OCI-LY1 (cell line): Measurements from ENCODE around the gene KIRREL3.

Source experiments
- CTCF ChIP-seq: fragments of 200-600 bp; sonication (generic), shearing (Covaris generic); IDR thresholded peaks from 2 replicates; pipeline ENCODE4 v1.5.1; 2017; ENCODE audit warnings: mild to moderate bottlenecking, antibody characterized with exemption, low read length, moderate library complexity, mixed read lengths
- EZH2 ChIP-seq: fragments of 200-600 bp; sonication (generic), shearing (Covaris generic); IDR thresholded peaks from 2 replicates; pipeline ENCODE4 v1.8.0; 2017; ENCODE audit warnings: borderline replicate concordance, mixed run types, mild to moderate bottlenecking, antibody characterized with exemption, low read length, moderate library complexity, mixed read lengths

- TF ChIP-seq EZH2 (no peak), CTCF (no peak)
Observed at GRCh38 chr11:126479178-126479930, 521.2 kb downstream of the KIRREL3 start.
